Measurements from ENCODE around the gene SIX2. TPM values are rescaled to one million over a fixed set of nuclear protein-coding genes. Genes with fewer than 3 reads are reported as not detected.
A peak's percentile ranks its signal among the peaks of the same experiment; 100 is the strongest.

Gene SIX2
- total and polyA plus RNA-seq, 10 of the 15 experiments (the other 5 are each of a cell fraction or from before 2014, with no cell fraction given) = not detected

- Histone ChIP-seq H2AFZ (ENCODE audit: control insufficient read depth, low read depth, low read length) (no peak overlapping the region), H3K27ac (ENCODE audit: control insufficient read depth, insufficient read depth) (no peak overlapping the region), H3K36me3 (ENCODE audit: control insufficient read depth in 2 of 2, insufficient read depth in 2 of 2, low read length in 1 of 2) (no peaks in the 10 kb centered on the region), H3K9me3 (replicated peaks; ENCODE audit: control insufficient read depth, insufficient read depth, low read length) (no peaks in the 10 kb centered on the region), H3K9ac (ENCODE audit: control insufficient read depth, insufficient read depth, low read length) (no peak overlapping the region), H3K27me3 (replicated peaks in 1 of 2; ENCODE audit: control insufficient read depth in 2 of 2, insufficient read depth in 2 of 2, low read length in 1 of 2) (no peaks in the 10 kb centered on the region; a peak in 2 of 4 replicates), H4K20me1 (ENCODE audit: control insufficient read depth, insufficient read depth) (no peaks in the 10 kb centered on the region), H3K4me2 (ENCODE audit: control insufficient read depth, insufficient read depth) (no peak overlapping the region), H3K4me3 (no peak overlapping the region), H3K79me2 (ENCODE audit: control insufficient read depth, insufficient read depth, low read length) (no peaks in the 10 kb centered on the region), H3K4me1 (ENCODE audit: control insufficient read depth, insufficient read depth, low read length) (no peaks in the 10 kb centered on the region)
- no peak for ATAC-seq
- in situ Hi-C loops (cut with MboI) = no loop called here
- FAIRE-seq = no peak
- no peak for DNase-seq (ENCODE audit: low read depth, low spot score)
- CTCF ChIA-PET = interaction anchor here (0.6 to 1.5 kb wide), 6 partner anchors 8 to 470 kb away, joined by 3 to 10 read pairs (median 3); no protein-coding TSS in a partner anchor
- TF ChIP-seq CTCF (IDR thresholded peaks at IDR 0.05 in 2 of 3, conservative IDR thresholded peaks at IDR 0.05 in 1 of 3; ENCODE audit: control insufficient read depth in 2 of 3, extremely low read depth in 1 of 3, insufficient read depth in 1 of 3, low read depth in 3 of 3, low read length in 3 of 3) (peak in 2 of 3 experiments; percentile 13 to 24; a peak in 1 of 6 replicates), BRCA1 (IDR thresholded peaks at IDR 0.05; ENCODE audit: low read depth, low read length) (no peak)
- SMC1A ChIA-PET (ENCODE audit: uncharacterized antibody, unreplicated experiment) = interaction anchor here (1.0 to 1.1 kb wide), 2 partner anchors 469 to 470 kb away, joined by 3 read pairs; no protein-coding TSS in a partner anchor
- BruUV-seq (replicated peaks) = no TSS peak
- 28% methylated on average over 7 of the region's 7 CpGs for WGBS (ENCODE audit: insufficient coverage, insufficient replicate concordance, low lambda C conversion rate, missing lambda C conversion rate)
- POLR2A ChIA-PET = no interaction called here
- intact Hi-C loops (cut with micrococcal nuclease; ENCODE audit: unreplicated experiment) = no loop called here
- RAD21 ChIA-PET (ENCODE audit: unreplicated experiment) = interaction anchor here (1.0 to 1.1 kb wide), 2 partner anchors 138 to 469 kb away, joined by 3 read pairs; no protein-coding TSS in a partner anchor
Measured at GRCh38 chr2:45024600-45025291, 15.5 kb upstream of the SIX2 start.

GRCh38 chr2:45024097-45024496 lies 14.8 kb upstream of the SIX2 start:
- Histone ChIP-seq H3K36me3 (ENCODE audit: control insufficient read depth in 2 of 2, insufficient read depth in 2 of 2, low read length in 1 of 2) (no peaks in the 10 kb centered on the region), H3K79me2 (ENCODE audit: control insufficient read depth, insufficient read depth, low read length) (no peaks in the 10 kb centered on the region), H3K9ac (ENCODE audit: control insufficient read depth, insufficient read depth, low read length) (no peak overlapping the region), H3K4me2 (ENCODE audit: control insufficient read depth, insufficient read depth) (no peak overlapping the region), H3K4me3 (no peak overlapping the region), H3K4me1 (ENCODE audit: control insufficient read depth, insufficient read depth, low read length) (no peaks in the 10 kb centered on the region), H3K9me3 (replicated peaks; ENCODE audit: control insufficient read depth, insufficient read depth, low read length) (no peaks in the 10 kb centered on the region), H4K20me1 (ENCODE audit: control insufficient read depth, insufficient read depth) (no peaks in the 10 kb centered on the region), H2AFZ (ENCODE audit: control insufficient read depth, low read depth, low read length) (no peak overlapping the region), H3K27me3 (replicated peaks in 1 of 2; ENCODE audit: control insufficient read depth in 2 of 2, insufficient read depth in 2 of 2, low read length in 1 of 2) (no peaks in the 10 kb centered on the region; a peak in 2 of 4 replicates), H3K27ac (ENCODE audit: control insufficient read depth, insufficient read depth) (no peak overlapping the region)
- BruUV-seq (replicated peaks) = no TSS peak
- FAIRE-seq = no peak
- no peak for DNase-seq (ENCODE audit: low read depth, low spot score)
- ChIA-PET CTCF (interaction anchor here (0.8 to 1.5 kb wide), 3 partner anchors 10 to 470 kb away, joined by 3 to 10 read pairs (median 4); no protein-coding TSS in a partner anchor), POLR2A (no interaction called here), SMC1A (ENCODE audit: uncharacterized antibody, unreplicated experiment) (interaction anchor here (1.1 kb wide), 1 partner anchor 469 kb away, joined by 3 read pairs; no protein-coding TSS in a partner anchor), RAD21 (ENCODE audit: unreplicated experiment) (no interaction called here)
- WGBS (ENCODE audit: insufficient coverage, insufficient replicate concordance, low lambda C conversion rate, missing lambda C conversion rate) = 38% methylated on average over 5 of the region's 5 CpGs
- intact Hi-C loops (cut with micrococcal nuclease; ENCODE audit: unreplicated experiment) = no loop called here
- in situ Hi-C loops (cut with MboI) = no loop called here
- ATAC-seq = no peak
- TF ChIP-seq RCOR1 (conservative IDR thresholded peaks at IDR 0.05; ENCODE audit: low read depth, low read length) (no peak), MTA3 (IDR thresholded peaks at IDR 0.05; ENCODE audit: borderline replicate concordance, low read length) (no peak), USF2 (IDR thresholded peaks at IDR 0.05; ENCODE audit: borderline replicate concordance, low read depth, low read length) (no peak), EGR1 (IDR thresholded peaks at IDR 0.05; ENCODE audit: borderline replicate concordance in 1 of 2, low read depth in 2 of 2, low read length in 2 of 2) (no peak), SREBF2 (IDR thresholded peaks at IDR 0.05; ENCODE audit: low read length) (no peak), NFYB (IDR thresholded peaks at IDR 0.05; ENCODE audit: insufficient read depth, low read depth, low read length) (no peak), CEBPZ (IDR thresholded peaks at IDR 0.05; ENCODE audit: low read depth, low read length) (no peak)
